Left kidney (tissue), 8 donors: Measurements from ENCODE around the gene FUCA2. TPM values are rescaled to one million over a fixed set of nuclear protein-coding genes. Genes with fewer than 3 reads are reported as not detected.
A peak's percentile ranks its signal among the peaks of the same experiment; 100 is the strongest.

Experiments
- DNase-seq: peaks from one replicate; pipeline ENCODE4 v3.0.0-alpha.2; 2013
- long read RNA-seq, 8 donors: transcript quantifications; one replicate each; lab custom pipeline, GENCODE V29; 2026
- polyA plus RNA-seq: library from polyadenylated mRNA; unstranded; fragments of 120-200 nt; gene quantifications from one replicate; pipeline ENCODE4 v1.2.1, GENCODE V29; 2013; ENCODE audit not compliant: insufficient read length

The FUCA2 gene, protein sequence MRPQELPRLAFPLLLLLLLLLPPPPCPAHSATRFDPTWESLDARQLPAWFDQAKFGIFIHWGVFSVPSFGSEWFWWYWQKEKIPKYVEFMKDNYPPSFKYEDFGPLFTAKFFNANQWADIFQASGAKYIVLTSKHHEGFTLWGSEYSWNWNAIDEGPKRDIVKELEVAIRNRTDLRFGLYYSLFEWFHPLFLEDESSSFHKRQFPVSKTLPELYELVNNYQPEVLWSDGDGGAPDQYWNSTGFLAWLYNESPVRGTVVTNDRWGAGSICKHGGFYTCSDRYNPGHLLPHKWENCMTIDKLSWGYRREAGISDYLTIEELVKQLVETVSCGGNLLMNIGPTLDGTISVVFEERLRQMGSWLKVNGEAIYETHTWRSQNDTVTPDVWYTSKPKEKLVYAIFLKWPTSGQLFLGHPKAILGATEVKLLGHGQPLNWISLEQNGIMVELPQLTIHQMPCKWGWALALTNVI
- polyA plus RNA-seq: 77.7 TPM
- long read RNA-seq, donor 1, transcript FUCA2-201 (7 exons, 2,356 nt): major isoform, 16 of 16 reads
- long read RNA-seq, donor 1, partial matches to known transcripts: 0 of 16 reads
- long read RNA-seq, donor 1, other reads (novel, unspliced or antisense): 0 of 16 reads
- long read RNA-seq, donor 2, transcript FUCA2-201 (7 exons, 2,356 nt): major isoform, 19 of 20 reads
- long read RNA-seq, donor 2, partial matches to known transcripts: 0 of 20 reads
- long read RNA-seq, donor 2, other reads (novel, unspliced or antisense): 0 of 20 reads
- long read RNA-seq, donor 3, transcript FUCA2-201 (7 exons, 2,356 nt): major isoform, 20 of 40 reads
- long read RNA-seq, donor 3, partial matches to known transcripts: 20 of 40 reads
- long read RNA-seq, donor 3, other reads (novel, unspliced or antisense): 0 of 40 reads
- long read RNA-seq, donor 4, partial matches to known transcripts: 0 of 1 reads
- long read RNA-seq, donor 4, other reads (novel, unspliced or antisense): 0 of 1 reads
- long read RNA-seq, donor 5, transcript FUCA2-201 (7 exons, 2,356 nt): major isoform, 44 of 88 reads
- long read RNA-seq, donor 5, partial matches to known transcripts: 42 of 88 reads
- long read RNA-seq, donor 5, other reads (novel, unspliced or antisense): 0 of 88 reads
- long read RNA-seq, donor 6, transcript FUCA2-201 (7 exons, 2,356 nt): major isoform, 19 of 25 reads
- long read RNA-seq, donor 6, partial matches to known transcripts: 6 of 25 reads
- long read RNA-seq, donor 6, other reads (novel, unspliced or antisense): 0 of 25 reads
- long read RNA-seq, donor 7, transcript FUCA2-201 (7 exons, 2,356 nt): major isoform, 42 of 43 reads
- long read RNA-seq, donor 7, partial matches to known transcripts: 0 of 43 reads
- long read RNA-seq, donor 7, other reads (novel, unspliced or antisense): 0 of 43 reads
- long read RNA-seq, donor 8, transcript FUCA2-201 (7 exons, 2,356 nt): major isoform, 9 of 9 reads
- long read RNA-seq, donor 8, partial matches to known transcripts: 0 of 9 reads
- long read RNA-seq, donor 8, other reads (novel, unspliced or antisense): 0 of 9 reads

DNA sequence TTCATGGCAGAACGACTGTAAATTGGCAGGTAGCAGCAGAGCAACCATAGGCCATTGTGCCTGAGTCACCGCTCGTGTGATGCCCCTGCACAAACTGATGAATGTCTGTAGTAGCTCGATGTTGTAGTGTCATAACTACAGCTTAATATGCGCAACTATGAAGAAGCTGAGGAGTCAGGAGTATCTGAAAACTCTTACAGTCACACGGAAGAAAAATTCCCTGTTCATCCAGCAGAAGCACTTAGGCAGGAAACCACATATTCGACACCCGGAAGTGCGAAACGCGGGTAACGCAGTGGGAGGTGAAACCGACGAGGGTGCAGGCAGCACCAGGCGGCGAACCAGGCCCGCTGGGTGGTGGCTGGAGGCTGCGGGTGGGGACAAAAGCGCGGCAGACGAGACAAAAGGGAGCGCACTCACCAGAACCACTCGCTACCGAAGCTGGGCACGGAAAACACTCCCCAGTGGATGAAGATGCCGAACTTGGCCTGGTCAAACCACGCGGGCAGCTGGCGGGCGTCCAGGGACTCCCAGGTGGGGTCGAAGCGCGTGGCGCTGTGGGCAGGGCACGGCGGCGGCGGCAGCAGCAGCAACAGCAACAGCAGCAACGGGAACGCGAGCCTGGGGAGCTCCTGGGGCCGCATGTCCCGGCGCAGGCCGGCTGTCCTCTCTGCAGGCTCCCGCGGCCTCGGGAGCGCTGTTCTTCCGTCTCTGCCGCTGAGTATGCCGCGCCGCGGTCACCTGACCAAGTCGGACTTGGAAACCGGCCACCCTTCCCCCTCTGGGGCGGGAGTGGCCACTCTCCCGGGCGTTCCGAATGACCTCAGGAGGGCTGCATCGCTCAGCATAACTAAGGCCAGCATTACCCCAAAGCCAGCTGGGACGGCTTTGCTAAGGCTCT, at the start of gene FUCA2:
Gene FUCA2, minus strand, starts transcription at position 730 of the 901 bp plus-strand sequence. Its CDS starts 86 bp downstream, at position 644.
- peak; percentile 88 for DNase-seq

DNA sequence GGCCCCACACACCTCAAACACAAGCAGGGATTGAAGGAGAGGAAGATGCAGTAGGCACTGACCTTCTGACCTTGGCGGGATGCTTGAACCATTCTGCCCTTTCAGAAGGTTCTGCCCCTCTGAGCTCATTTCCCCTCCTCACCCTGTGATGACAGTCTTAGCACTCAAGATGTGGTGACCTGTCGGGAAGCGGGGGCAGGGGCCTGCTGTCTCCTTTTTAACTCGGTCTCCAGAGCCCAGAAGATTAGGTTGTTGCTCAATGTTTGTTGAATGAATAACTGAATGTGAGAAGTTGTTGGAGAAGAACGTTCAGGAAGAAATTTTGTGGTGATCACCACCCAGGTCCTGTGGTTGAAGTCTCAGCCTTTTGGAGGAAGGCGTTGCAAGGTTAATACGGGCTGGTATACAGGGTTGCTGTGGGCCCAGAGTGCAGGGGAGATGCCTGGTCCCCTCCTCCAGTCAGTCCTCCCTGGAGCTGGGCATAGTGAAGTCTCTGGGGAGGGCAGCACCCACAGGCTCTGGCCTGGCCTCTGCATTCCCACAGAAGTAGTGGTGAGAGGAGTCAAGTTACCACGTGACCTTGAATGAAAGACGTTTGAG, 49.7 kb upstream of the FUCA2 start:
- DNase-seq: no peak

DNA sequence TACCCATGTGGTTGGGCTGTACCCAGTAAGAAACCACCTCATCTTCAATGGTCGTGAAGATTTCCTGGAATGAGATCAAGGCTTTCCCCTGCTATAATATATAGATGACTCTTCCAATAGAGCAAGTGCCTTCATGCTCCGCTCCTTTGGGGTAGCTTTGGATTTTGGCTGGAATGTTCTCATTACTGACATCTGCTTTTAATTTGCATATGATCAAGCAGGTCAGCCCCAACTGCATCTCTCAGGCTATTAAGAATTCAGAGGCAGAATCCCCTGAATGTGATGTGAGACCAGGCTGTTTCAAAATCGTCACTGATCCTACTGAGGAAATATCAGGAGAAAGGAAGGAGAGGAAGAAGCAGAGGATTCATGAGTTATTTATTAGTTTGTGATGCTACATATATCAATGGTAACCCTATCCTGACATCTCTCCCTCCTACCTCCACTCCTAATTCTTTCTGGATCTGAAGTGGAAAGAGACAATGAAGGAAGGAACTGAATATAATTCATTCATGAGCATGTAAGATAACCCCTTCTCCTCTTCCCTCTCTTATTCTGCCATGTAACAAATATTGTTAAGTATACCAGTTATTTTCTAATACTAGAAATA, 47.6 kb upstream of the FUCA2 start:
- no peak for DNase-seq

DNA sequence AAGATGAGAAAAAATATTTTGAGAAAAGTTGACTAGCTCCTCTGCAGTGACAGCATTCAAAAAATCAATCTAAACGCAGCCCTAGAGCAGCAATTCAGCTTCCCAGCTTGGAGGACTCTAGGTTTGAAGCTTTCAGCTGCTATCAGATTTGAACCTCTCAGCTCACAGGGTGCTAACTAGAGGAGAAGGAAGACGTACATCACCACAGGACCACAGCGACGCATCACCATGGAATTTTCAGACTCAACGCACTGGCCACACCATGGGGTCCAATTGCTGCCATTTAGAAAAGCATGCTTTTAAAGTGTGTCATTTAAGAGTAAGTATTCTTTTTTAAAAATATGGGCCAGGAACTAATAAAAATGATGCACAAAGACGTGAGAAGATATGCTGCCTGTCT, 45.0 kb upstream of the FUCA2 start:
- no peak for DNase-seq

DNA sequence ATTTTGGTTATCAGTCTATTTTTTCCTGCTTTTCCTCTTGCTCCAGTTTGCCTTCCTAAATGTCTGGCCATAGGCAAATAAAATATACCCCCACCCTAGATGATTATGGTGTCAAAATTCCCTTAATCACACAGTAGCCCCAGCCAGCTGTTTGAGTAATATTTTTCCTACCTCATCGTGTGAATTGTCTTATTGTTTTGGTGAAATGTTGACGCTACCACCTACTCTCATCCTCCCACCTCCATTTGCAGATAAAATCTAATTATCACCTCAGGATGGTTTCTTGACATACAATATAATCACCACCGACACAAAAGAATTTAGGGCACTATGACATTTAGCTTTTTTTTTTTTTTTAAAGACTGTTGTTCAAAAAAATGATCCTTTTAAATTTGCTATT, 44.1 kb upstream of the FUCA2 start:
- no peak for DNase-seq

DNA sequence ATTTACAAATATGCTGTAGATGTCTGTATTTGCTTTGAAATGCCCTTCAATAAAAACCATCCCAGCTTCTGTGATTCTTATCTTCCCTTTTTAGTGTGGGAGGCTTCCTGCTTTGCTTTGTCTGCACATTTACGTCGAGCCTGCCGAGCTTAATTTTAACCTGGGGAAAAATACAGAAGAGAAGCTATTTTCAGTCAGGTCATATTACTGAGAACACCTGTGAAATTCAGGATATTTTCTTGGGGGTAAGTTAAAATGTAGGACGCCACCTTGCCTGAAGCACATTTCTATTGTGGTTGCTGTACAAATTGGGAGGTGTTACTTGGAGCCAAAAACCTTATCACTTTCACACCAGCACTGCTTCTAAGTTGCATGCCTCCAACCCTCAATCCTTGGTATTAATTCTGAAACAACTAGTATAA, 43.6 kb upstream of the FUCA2 start:
- no peak for DNase-seq

DNA sequence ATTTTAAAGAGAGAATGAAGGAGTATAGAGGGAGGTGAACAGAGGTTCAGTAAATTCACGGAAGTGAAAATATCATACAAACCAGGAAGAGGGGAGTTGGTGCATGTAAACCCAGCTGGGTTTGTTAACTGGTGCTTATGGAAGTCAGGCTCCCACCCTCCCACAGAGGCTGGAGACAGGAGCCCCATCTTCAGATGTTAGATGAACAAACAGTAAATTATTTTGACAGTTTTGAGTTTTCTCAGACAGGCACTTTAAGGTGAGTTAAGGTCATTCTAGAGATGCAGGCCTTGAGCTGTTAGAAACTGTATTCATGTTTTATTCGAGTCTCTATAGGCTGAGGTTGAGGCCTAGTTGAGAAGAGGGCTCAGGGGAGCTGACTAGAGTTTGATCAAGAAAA, 41.8 kb upstream of the FUCA2 start:
- no peak for DNase-seq

DNA sequence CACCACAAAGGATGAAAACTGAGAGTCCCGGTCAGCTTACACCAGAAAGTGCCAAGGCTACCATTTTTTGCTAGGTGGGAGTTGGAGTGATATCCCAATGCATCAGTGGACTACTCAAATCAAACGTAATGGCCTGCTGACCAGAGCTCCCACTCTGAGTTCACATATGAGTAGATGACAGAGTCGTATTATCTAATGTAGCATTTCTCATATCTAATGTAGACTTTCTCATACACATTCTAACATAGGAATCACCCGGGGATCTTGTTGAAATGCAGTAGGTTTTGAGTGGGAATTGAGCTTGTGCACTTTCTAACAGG, 38.4 kb upstream of the FUCA2 start:
- no peak for DNase-seq

DNA sequence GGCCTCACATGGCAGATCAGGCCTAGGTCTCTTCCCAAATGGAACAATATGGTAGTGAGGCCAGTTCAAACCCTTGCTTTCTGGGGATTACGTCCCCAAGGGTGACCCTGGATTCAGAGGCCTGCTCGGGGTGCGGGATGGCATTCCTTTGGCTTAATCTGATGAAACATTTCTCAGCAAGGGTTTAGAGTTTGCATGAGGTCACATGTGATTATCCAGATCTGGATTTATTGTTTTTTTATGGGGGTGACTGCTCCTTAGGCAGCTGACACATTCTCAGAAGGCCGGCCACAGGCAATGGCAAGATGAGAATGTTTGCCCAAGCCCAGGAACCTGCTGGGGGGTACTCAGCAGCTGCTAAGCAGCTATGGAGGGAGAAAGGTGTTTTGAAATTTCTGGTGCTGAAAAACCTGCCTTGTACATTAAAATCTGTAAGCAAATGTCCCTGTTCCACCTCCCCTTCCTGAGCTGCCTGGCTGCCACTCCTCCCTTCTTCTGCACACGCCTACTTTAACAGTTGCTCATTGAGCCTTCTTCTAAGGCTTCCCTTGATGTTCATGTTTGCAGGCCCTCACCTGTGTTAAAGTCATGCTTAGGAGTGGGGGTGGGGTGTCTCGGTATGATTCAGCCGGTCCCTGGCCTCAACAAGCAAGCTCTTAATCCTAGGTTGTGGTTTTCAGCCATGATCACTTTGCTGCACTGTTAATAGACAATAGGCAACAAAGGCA, 37.9 kb upstream of the FUCA2 start:
- no peak for DNase-seq

DNA sequence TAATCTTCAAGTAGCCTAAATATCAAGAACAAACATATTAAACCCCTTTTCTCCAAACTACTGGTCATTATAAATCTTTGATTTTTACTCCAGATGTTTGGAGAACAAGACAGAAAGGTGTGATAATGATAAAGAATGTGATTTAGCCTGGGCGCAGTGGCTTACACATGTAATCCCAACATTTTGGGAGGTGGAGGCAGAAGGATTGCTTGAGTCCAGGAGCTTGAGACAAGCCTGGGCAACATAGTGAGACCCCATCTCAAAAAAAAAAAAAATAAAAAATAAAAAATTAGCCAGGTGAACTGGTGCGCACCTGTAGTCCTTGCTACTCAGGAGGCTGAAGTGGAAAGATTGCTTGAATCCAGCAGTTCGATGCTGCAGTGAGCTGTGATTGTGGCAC, 35.1 kb upstream of the FUCA2 start:
- DNase-seq: no peak

DNA sequence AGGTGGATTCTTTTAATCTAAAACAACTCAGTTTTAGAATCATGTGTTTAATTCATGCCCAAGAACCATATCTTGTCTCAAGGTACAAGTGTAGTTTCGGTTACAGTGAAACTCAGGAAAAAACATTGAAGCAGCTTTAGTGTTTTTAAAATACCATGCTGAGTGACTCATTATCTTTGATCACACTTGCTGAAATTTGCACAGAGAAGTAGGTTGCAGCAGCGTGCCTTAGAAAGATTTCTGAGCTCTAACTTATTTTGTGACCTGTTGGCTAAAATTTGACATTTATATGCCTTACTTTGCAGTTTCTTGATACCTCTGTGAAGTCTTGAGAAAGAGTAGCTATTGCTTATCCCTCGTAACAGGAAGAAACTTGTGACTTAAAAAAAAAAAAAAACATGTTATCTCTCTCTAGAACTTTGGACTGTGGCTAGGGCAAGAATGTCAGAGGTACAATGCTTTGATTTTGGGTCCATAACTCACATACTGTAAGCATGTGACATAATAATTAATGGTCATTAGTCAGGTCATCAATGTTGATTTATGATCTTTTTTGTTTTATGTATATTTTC, 34.5 kb upstream of the FUCA2 start:
- DNase-seq: no peak

DNA sequence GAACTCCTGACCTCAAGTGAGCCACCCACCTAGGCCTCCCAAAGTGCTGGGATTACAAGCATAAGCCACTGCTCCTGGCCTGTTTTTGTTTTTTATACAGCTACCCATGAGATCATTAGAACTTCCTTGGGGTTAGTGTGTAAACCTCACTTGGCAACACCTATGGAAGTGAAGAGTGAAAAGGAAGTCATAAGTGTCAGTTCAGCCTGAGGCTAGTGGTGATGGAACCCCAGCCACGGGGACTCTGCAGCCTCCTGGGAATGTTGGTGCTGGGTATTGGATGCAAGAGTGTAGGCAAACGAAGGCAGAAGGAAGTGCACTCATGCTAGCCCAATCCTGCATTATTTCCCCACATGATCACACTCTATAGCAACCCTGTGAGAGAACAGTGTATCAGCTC, 33.6 kb upstream of the FUCA2 start:
- no peak for DNase-seq

DNA sequence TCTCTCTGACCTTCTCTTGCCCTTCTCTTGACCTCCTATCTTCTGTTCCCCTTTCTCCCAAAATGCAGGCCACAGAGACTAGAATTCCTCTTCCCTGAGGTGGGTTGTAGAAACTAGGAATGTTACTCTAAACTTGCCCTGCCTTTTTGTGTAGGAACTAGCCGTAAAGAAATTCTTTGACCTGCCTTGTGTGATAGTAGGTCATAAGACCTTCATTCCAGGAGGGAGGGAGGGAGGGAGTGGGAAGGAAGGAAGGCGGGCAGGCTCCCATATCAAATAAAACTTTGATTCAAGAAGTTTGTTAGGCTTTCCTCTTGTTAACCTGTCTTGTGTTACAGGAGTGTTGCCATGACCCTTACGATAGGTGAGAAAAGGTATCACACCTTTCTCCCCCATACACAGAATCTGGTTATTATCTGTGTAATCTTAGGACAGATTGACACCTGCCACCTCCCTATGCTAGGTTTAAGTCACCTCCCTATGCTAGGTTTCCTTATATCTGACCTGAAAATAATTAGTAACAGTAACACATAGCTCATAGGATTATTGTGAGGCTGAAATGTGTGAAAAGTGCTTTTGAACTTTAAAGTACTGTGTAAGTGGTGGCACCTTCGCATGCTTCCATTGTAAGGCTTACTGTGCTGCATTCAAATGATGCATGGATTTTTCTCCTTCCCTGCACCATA, 32.6 kb upstream of the FUCA2 start:
- no peak for DNase-seq

DNA sequence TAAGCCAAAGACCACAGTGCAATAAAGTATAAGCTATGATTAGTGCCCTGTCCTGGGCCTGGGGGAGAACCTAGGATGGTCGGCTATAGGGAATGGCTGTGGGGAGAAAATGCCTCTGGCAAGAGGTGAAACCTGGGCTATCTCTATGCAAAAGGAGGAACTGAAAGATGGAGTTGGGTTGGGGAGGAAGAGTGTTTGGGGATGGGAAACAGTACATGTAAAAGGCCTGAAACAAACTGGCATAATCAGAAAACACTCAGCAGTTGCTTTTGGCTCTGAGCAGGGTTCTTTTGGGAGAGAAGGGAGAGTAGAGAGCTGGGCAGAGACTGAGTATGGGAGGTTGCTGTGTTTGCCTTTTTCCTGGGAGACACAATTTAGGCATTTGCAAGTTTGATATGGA, 31.9 kb upstream of the FUCA2 start:
- no peak for DNase-seq

DNA sequence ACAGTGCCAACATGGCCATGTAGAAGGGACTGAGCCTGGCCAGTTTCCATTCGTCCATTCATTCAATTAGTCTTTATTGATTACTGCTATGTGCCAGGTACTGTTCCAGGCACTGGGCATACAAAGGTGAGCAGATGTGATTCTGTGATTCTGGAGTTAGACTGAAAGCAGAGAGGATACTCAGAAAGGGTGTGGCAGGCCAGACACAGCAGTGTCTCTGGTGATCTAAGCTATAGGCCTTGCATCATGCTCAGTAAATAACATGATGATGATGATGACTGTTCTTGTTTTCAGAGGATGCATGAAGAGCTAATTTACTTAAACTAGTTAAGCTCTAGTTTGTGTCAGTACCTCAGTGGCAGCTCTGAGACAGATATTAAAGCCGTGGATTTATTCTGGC, 31.4 kb upstream of the FUCA2 start:
- no peak for DNase-seq

DNA sequence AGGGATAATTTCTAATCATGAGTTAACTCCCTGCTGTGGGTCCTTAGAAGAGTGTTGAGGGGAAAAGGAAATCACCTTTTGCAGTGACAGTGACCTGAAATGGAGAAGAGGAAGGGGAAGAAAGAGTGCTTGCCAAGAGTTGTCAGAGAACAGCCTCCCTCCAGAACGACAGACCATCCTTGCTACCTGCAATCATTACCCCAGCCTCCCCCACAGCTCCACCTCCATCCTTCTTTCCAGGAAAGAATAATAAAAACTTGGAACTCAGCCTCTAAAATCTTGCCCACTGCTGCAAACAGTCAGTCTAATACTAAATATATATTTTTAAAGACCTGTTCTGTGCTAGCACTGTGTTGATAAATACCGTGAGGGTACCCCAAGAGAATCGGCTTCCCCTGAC, 28.7 kb upstream of the FUCA2 start:
- no peak for DNase-seq

DNA sequence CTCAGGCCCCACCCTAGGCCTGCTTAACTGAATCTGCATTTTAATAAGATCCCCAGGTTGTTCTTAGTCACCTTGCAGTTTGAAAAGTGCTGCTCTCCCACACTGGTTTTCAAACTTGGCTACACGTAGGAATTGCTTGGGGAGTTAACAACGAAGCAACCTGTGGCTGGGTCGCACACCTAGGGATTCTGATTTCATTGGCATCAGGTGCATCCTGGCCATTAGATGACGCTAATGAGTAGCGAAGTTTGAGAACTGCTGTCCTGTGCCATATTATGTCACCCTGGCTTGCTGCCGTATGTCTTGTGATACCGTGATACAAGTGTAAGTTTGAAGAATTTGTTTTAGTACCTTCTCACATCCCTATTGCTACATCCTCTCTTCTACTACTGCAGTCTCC, 28.2 kb upstream of the FUCA2 start:
- no peak for DNase-seq

DNA sequence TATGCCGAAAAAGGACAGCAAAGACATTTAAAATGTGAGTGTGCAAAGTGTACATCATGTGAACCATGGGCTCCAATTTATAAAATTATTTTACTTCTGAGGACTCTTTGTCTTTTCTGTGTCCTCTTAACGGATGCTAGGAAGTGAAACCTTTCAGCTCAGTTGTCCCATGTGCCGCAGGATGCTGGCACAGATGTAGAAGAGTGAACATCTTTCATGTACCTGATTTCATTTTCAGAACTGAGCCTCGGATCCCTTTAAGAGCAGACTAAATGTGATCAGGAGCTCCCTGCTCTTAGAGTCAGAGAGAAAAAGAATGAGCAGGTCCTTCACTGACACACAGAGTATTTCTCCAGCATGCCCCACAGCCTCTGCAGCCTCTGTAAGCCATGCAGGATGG, 27.6 kb upstream of the FUCA2 start:
- no peak for DNase-seq
